SK-N-SH (cell line): ENCODE results near the gene SPATA21. TPM values are rescaled to one million over a fixed set of nuclear protein-coding genes. Genes with fewer than 3 reads are reported as not detected.

ENCODE experiments used
- CTCF ChIA-PET: fragments of 300-600, 350-600 bp; formaldehyde crosslinking; extraction: SDS; loops from one replicate; lab custom pipeline; 2021; lab: Yijun Ruan, JAX
- POLR2A ChIA-PET: fragments of 350-600 bp; sonication (Branson Sonifier 250); formaldehyde crosslinking; extraction: SDS; loops from one replicate; lab custom pipeline; 2020; ENCODE audit warnings: antibody characterized with exemption, inconsistent platforms; lab: Yijun Ruan, JAX
- DNase-seq: peaks from one replicate; pipeline ENCODE4 v3.0.0; 2012
- H2AFZ ChIP-seq: fragments of 200-600 bp; sonication (generic); 2 replicates; pipeline ENCODE4 v1.8.1; 2016; ENCODE audit warnings: antibody characterized with exemption, mild to moderate bottlenecking, low read depth
- H3F3A ChIP-seq: fragments of 200-600 bp; sonication (generic); replicated peaks from 2 replicates; pipeline ENCODE3; 2016; ENCODE audit warnings: antibody characterized with exemption, mild to moderate bottlenecking; ENCODE audit not compliant: insufficient read depth
- H3K27ac ChIP-seq, 2 experiments: fragments of 200-500 bp in 1 of 2; fragments of 200-600 bp in 1 of 2; sonication (Bioruptor generic) in 1 of 2; sonication (generic), shearing (Covaris generic) in 1 of 2; 2 replicates each; pipeline versions ENCODE4 v1.5.1 to v1.6.1; 2014 to 2016; ENCODE audit warnings: low read depth in 2 of 2, inconsistent platforms in 1 of 2, low read length in 1 of 2, mild to moderate bottlenecking in 1 of 2, mixed read lengths in 1 of 2
- H3K27me3 ChIP-seq: fragments of 200-600 bp; sonication (generic), shearing (Covaris generic); 2 replicates; pipeline ENCODE4 v1.6.1; 2016; ENCODE audit warnings: mixed run types; ENCODE audit not compliant: insufficient read depth
- H3K36me3 ChIP-seq, 2 experiments: fragments of 200-500 bp in 1 of 2; fragments of 200-600 bp in 1 of 2; sonication (Bioruptor generic) in 1 of 2; sonication (generic) in 1 of 2; replicated peaks in 1 of 2; 2 replicates each; pipeline versions ENCODE3 to v1.5.1; 2014 to 2016; ENCODE audit warnings: low read length in 1 of 2, mild to moderate bottlenecking in 1 of 2; ENCODE audit not compliant: insufficient read depth in 2 of 2, control insufficient read depth in 1 of 2
- H3K4me1 ChIP-seq, 2 experiments: fragments of 200-500 bp in 1 of 2; fragments of 200-600 bp in 1 of 2; sonication (Bioruptor generic) in 1 of 2; sonication (generic), shearing (Covaris generic) in 1 of 2; 2 replicates each; pipeline versions ENCODE4 v1.5.1 to v1.6.1; 2014 to 2016; ENCODE audit warnings: low read depth in 1 of 2, low read length in 1 of 2, mixed run types in 1 of 2; ENCODE audit not compliant: insufficient read depth in 2 of 2, control insufficient read depth in 1 of 2
- H3K4me2 ChIP-seq: fragments of 200-600 bp; sonication (generic), shearing (Covaris generic); 2 replicates; pipeline ENCODE4 v1.6.1; 2017; ENCODE audit warnings: mixed run types
- H3K4me3 ChIP-seq, 2 experiments: fragments of 200-500 bp in 1 of 2; fragments of 200-600 bp in 1 of 2; sonication (Bioruptor generic) in 1 of 2; sonication (generic), shearing (Covaris generic) in 1 of 2; 2 replicates each; pipeline versions ENCODE4 v1.5.1 to v1.8.1; 2014 to 2016; ENCODE audit warnings: low read depth in 2 of 2, inconsistent platforms in 1 of 2, low read length in 1 of 2, mild to moderate bottlenecking in 1 of 2, mixed read lengths in 1 of 2, moderate library complexity in 1 of 2
- H3K79me2 ChIP-seq: fragments of 200-600 bp; sonication (generic); 2 replicates; pipeline ENCODE4 v1.8.1; 2017; ENCODE audit warnings: mild to moderate bottlenecking; ENCODE audit not compliant: insufficient read depth
- H3K9ac ChIP-seq: fragments of 200-600 bp; sonication (generic); 2 replicates; pipeline ENCODE4 v1.6.1; 2017; ENCODE audit warnings: mixed run types
- H3K9me2 ChIP-seq: fragments of 200-600 bp; sonication (generic); 2 replicates; pipeline ENCODE4 v1.6.1; 2017; ENCODE audit warnings: mixed run types
- H3K9me3 ChIP-seq: fragments of 200-600 bp; sonication (generic); 2 replicates; pipeline ENCODE4 v1.6.1; 2017; ENCODE audit warnings: mixed run types, mild to moderate bottlenecking, moderate library complexity
- H4K20me1 ChIP-seq: fragments of 200-600 bp; sonication (generic); 2 replicates; pipeline ENCODE4 v1.6.1; 2017; ENCODE audit warnings: mild to moderate bottlenecking, mixed run types; ENCODE audit not compliant: insufficient read depth
- CHD2 ChIP-seq: fragments of 150-350 bp; IDR thresholded peaks from 2 replicates; pipeline ENCODE4 v1.6.1; 2018; ENCODE audit warnings: low read length; ENCODE audit not compliant: partially characterized antibody
- EP300 ChIP-seq, 2 experiments: IDR thresholded peaks; 2 replicates each; pipeline versions ENCODE4 v1.4.0 to v1.6.1; 2012; ENCODE audit warnings: borderline replicate concordance in 1 of 2, low read depth in 1 of 2, low read length in 1 of 2
- FOXM1 ChIP-seq: IDR thresholded peaks from 2 replicates; pipeline ENCODE4 v1.4.0; 2012; ENCODE audit warnings: low read depth, mild to moderate bottlenecking
- GATA2 ChIP-seq: sonication (generic); formaldehyde crosslinking; IDR thresholded peaks from 2 replicates; pipeline ENCODE4 v1.5.0; 2020; ENCODE audit warnings: mild to moderate bottlenecking, missing genetic modification reagents
- MEF2A ChIP-seq: IDR thresholded peaks from 2 replicates; pipeline ENCODE4 v1.4.0; 2012; ENCODE audit warnings: low read depth, borderline replicate concordance
- NFIC ChIP-seq: IDR thresholded peaks from 2 replicates; pipeline ENCODE4 v1.4.0; 2012; ENCODE audit warnings: borderline replicate concordance
- PBX3 ChIP-seq: IDR thresholded peaks from 2 replicates; pipeline ENCODE4; 2012
- POLR2AphosphoS5 ChIP-seq: IDR thresholded peaks from 2 replicates; pipeline ENCODE4 v1.6.1; 2012; ENCODE audit warnings: low read depth, low read length
- RAD21 ChIP-seq: IDR thresholded peaks from 2 replicates; pipeline ENCODE4 v1.6.1; 2012; ENCODE audit warnings: mild to moderate bottlenecking, low read length
- REST ChIP-seq: IDR thresholded peaks from 2 replicates; pipeline ENCODE4 v1.6.1; 2012; ENCODE audit warnings: mild to moderate bottlenecking, low read depth, low read length, moderate library complexity
- USF2 ChIP-seq: fragments of 150-350 bp; IDR thresholded peaks from 2 replicates; pipeline ENCODE4 v1.6.1; 2017; ENCODE audit warnings: antibody characterized with exemption, low read length, low read depth, borderline replicate concordance
- YY1 ChIP-seq: IDR thresholded peaks from 2 replicates; pipeline ENCODE4 v1.4.0; 2012; ENCODE audit warnings: low read depth, mild to moderate bottlenecking
- ZBTB33 ChIP-seq: IDR thresholded peaks from 2 replicates; pipeline ENCODE4 v1.4.0; 2012; ENCODE audit warnings: low read depth, borderline replicate concordance
- WGBS: methylation state at CpG from one replicate; pipeline ENCODE4 v1.1.6; 2017; ENCODE audit warnings: low lambda C conversion rate; 5-methylcytosine and 5-hydroxymethylcytosine counted together
- polyA plus RNA-seq, 3 experiments: library from polyadenylated mRNA; depleted of rRNA; stranded (reverse); fragments of >200 nt; gene quantifications; 2 replicates each; pipeline ENCODE4 v1.2.3, GENCODE V29; 2012

Gene SPATA21
- polyA plus RNA-seq, 1 of the 3 experiments (the other 2 are of a cell fraction), result 0.10 TPM

- H3K4me1 ChIP-seq, result peaks cover 3 to 6% of the 10 kb centered on the region in 2 experiments; a peak in 1 of 4 replicates
- no peak overlapping the region for H3K4me3 ChIP-seq
- TF ChIP-seq NFIC, result no peak
- TF ChIP-seq ZBTB33, result no peak
- no peak for TF ChIP-seq POLR2AphosphoS5
- TF ChIP-seq PBX3, result no peak
- no peak for TF ChIP-seq FOXM1
- no peak for TF ChIP-seq REST
- no peak for TF ChIP-seq MEF2A
- H3K4me2 ChIP-seq, result no peak overlapping the region
- no peaks in the 10 kb centered on the region for H3K27me3 ChIP-seq
- POLR2A ChIA-PET, result no interaction called here
- H3K9me2 ChIP-seq, result no peaks in the 10 kb centered on the region
- no peak overlapping the region for H2AFZ ChIP-seq
- no peaks in the 10 kb centered on the region for H3K9me3 ChIP-seq
- peaks cover 9% of the 10 kb centered on the region; the same call in 1 of the 2 replicates for H4K20me1 ChIP-seq
- peaks cover 66% of the 10 kb centered on the region for H3K79me2 ChIP-seq
- peaks cover 8% of the 10 kb centered on the region for H3F3A ChIP-seq
- H3K36me3 ChIP-seq, result peaks cover 34% of the 10 kb centered on the region in 2 experiments
- no peak overlapping the region for H3K9ac ChIP-seq
- DNase-seq, result no peak
- WGBS, result 85% methylated on average over 2 of the region's 2 CpGs
- H3K27ac ChIP-seq, result no peak overlapping the region
- CTCF ChIA-PET, result interaction anchor here (0.6 kb wide), 1 partner anchor 1059 kb away, joined by 3 read pairs; no protein-coding TSS in a partner anchor
Measured at GRCh38 chr1:16442941-16443340, 5.7 kb upstream of the SPATA21 start.

- CTCF ChIA-PET, result no interaction called here
- Histone ChIP-seq H3K27ac (no peak overlapping the region), H3K27me3 (no peaks in the 10 kb centered on the region), H3K9me3 (no peaks in the 10 kb centered on the region), H2AFZ (no peak overlapping the region), H3K4me1 (peaks cover 3 to 6% of the 10 kb centered on the region in 2 experiments; a peak in 1 of 4 replicates), H4K20me1 (peaks cover 9% of the 10 kb centered on the region; the same call in 1 of the 2 replicates), H3K36me3 (peaks cover 27 to 29% of the 10 kb centered on the region in 2 experiments), H3F3A (peaks cover 8% of the 10 kb centered on the region), H3K9ac (no peak overlapping the region), H3K9me2 (no peaks in the 10 kb centered on the region), H3K4me2 (peak overlapping the region; percentile 77; the same call in 1 of the 2 replicates), H3K4me3 (peak overlapping the region in 1 of 2 experiments; percentile 100; a peak in 1 of 4 replicates), H3K79me2 (peaks cover 62% of the 10 kb centered on the region)
- 98% methylated on average over 5 of the region's 7 CpGs for WGBS
- POLR2A ChIA-PET, result no interaction called here
- no peak for DNase-seq
- TF ChIP-seq CHD2, result no peak
- TF ChIP-seq GATA2, result no peak
- TF ChIP-seq USF2, result no peak
- TF ChIP-seq YY1, result no peak
- no peak for TF ChIP-seq PBX3
- no peak for TF ChIP-seq REST
- TF ChIP-seq EP300 (IDR thresholded peaks at IDR 0.05; ENCODE audit: borderline replicate concordance in 1 of 2, low read depth in 1 of 2, low read length in 1 of 2), result no peak
- no peak for TF ChIP-seq RAD21
Measured at GRCh38 chr1:16442265-16442664, 5.0 kb upstream of the SPATA21 start.
